GM23338 (cell line): ENCODE data around the gene GDE1. TPM values are rescaled to one million over a fixed set of nuclear protein-coding genes. Genes with fewer than 3 reads are reported as not detected.

ENCODE experiments used
- ATAC-seq: fragments of 200-7000 bp; cut with Tn5 transposase; 3 replicates; pipeline ENCODE4 v1.9.1; 2020
- DNase-seq: peaks from one replicate; pipeline ENCODE4 v3.0.0-alpha.2; 2015; ENCODE audit warnings: low spot score
- H2AFZ ChIP-seq: fragments of 200-600 bp; sonication (generic); 2 replicates; pipeline ENCODE4 v1.8.0; 2016; ENCODE audit warnings: antibody characterized with exemption, mild to moderate bottlenecking, moderate library complexity
- H3F3A ChIP-seq: fragments of 200-600 bp; sonication (generic); replicated peaks from 2 replicates; pipeline ENCODE4 v1.8.0; 2017; ENCODE audit warnings: antibody characterized with exemption, mixed run types, low read depth
- H3K27ac ChIP-seq: fragments of 200-600 bp; sonication (generic); 2 replicates; pipeline ENCODE4 v1.6.1; 2016; ENCODE audit warnings: low read depth
- H3K27me3 ChIP-seq: fragments of 200-600 bp; sonication (generic); 2 replicates; pipeline ENCODE4 v1.8.0; 2016; ENCODE audit warnings: mild to moderate bottlenecking, mixed run types, moderate library complexity; ENCODE audit not compliant: insufficient read depth
- H3K36me3 ChIP-seq: fragments of 200-600 bp; sonication (generic); 2 replicates; pipeline ENCODE4 v1.8.0; 2016; ENCODE audit warnings: mild to moderate bottlenecking; ENCODE audit not compliant: insufficient read depth
- H3K4me1 ChIP-seq: fragments of 200-600 bp; sonication (generic); 2 replicates; pipeline ENCODE4 v1.8.0; 2016; ENCODE audit warnings: mild to moderate bottlenecking, moderate library complexity; ENCODE audit not compliant: insufficient read depth
- H3K4me2 ChIP-seq: fragments of 200-600 bp; sonication (generic); 2 replicates; pipeline ENCODE4 v1.7.1; 2017; ENCODE audit warnings: mixed run types
- H3K4me3 ChIP-seq: fragments of 200-600 bp; sonication (generic); 2 replicates; pipeline ENCODE4 v1.6.1; 2016; ENCODE audit warnings: mixed run types
- H3K79me2 ChIP-seq: fragments of 200-600 bp; sonication (generic); replicated peaks from 2 replicates; pipeline ENCODE4 v1.8.0; 2017; ENCODE audit warnings: mild to moderate bottlenecking; ENCODE audit not compliant: insufficient read depth
- H3K9me2 ChIP-seq: fragments of 200-600 bp; sonication (generic); 2 replicates; pipeline ENCODE4 v1.8.0; 2017; ENCODE audit not compliant: insufficient read depth
- H4K20me1 ChIP-seq: fragments of 200-600 bp; sonication (generic); replicated peaks from 2 replicates; pipeline ENCODE4 v1.8.0; 2017; ENCODE audit warnings: mild to moderate bottlenecking; ENCODE audit not compliant: insufficient read depth
- H3K27ac Mint-ChIP-seq: 2 replicates; pipeline ENCODE4 v1.8.0; 2020; ENCODE audit warnings: inconsistent platforms, mild to moderate bottlenecking, moderate library complexity, mixed read lengths
- H3K27me3 Mint-ChIP-seq: 3 replicates; pipeline ENCODE4 v1.8.0; 2022; ENCODE audit warnings: low read depth, mild to moderate bottlenecking, moderate library complexity, mixed read lengths, inconsistent platforms; ENCODE audit not compliant: insufficient read depth, poor library complexity
- H3K36me3 Mint-ChIP-seq: 3 replicates; pipeline ENCODE4 v1.8.0; 2021; ENCODE audit warnings: low read depth, mild to moderate bottlenecking, inconsistent platforms, moderate library complexity, mixed read lengths
- H3K4me1 Mint-ChIP-seq: 3 replicates; pipeline ENCODE4 v1.8.0; 2020; ENCODE audit warnings: mild to moderate bottlenecking, inconsistent platforms, mixed read lengths
- H3K4me3 Mint-ChIP-seq: 3 replicates; pipeline ENCODE4 v1.8.0; 2021; ENCODE audit warnings: moderate library complexity, mild to moderate bottlenecking, inconsistent platforms, mixed read lengths
- H3K9me3 Mint-ChIP-seq: 3 replicates; pipeline ENCODE4 v1.8.0; 2020; ENCODE audit warnings: moderate library complexity, mild to moderate bottlenecking, inconsistent platforms, mixed read lengths
- CREB1 ChIP-seq: fragments of 250-450 bp; sonication (Bioruptor Pico); IDR thresholded peaks from 2 replicates; pipeline ENCODE4 v1.5.0; 2020; ENCODE audit warnings: low read depth, mild to moderate bottlenecking, moderate library complexity
- EZH2 ChIP-seq: fragments of 200-600 bp; sonication (generic); IDR thresholded peaks from one replicate; pipeline ENCODE4 v1.8.0; 2017; ENCODE audit warnings: antibody characterized with exemption, mild to moderate bottlenecking, low read depth; ENCODE audit not compliant: unreplicated experiment
- EZH2phosphoT487 ChIP-seq: fragments of 200-600 bp; sonication (generic); IDR thresholded peaks from one replicate; pipeline ENCODE4 v1.8.1; 2018; ENCODE audit warnings: antibody characterized with exemption; ENCODE audit not compliant: unreplicated experiment
- JUNB ChIP-seq: IDR thresholded peaks from one replicate; pipeline ENCODE4 v1.6.1; 2016; ENCODE audit warnings: antibody characterized with exemption; ENCODE audit not compliant: unreplicated experiment
- NANOG ChIP-seq: IDR thresholded peaks from 2 replicates; pipeline ENCODE4 v1.6.1; 2016; ENCODE audit warnings: antibody characterized with exemption, borderline replicate concordance
- POLR2AphosphoS5 ChIP-seq: IDR thresholded peaks from 2 replicates; pipeline ENCODE4 v1.6.1; 2016; ENCODE audit warnings: antibody characterized with exemption, low read depth
- REST ChIP-seq: IDR thresholded peaks from one replicate; pipeline ENCODE4 v1.6.1; 2018; ENCODE audit warnings: antibody characterized with exemption; ENCODE audit not compliant: unreplicated experiment
- STAT1 ChIP-seq: IDR thresholded peaks from one replicate; pipeline ENCODE4 v1.6.1; 2016; ENCODE audit warnings: antibody characterized with exemption; ENCODE audit not compliant: unreplicated experiment
- ZNF114 ChIP-seq: fragments of 250-450 bp; sonication (Bioruptor Pico); IDR thresholded peaks from 2 replicates; pipeline ENCODE4 v1.5.0; 2020; ENCODE audit warnings: mild to moderate bottlenecking, moderate library complexity
- ZNF331 ChIP-seq: fragments of 250-450 bp; sonication (Bioruptor Pico); IDR thresholded peaks from 2 replicates; pipeline ENCODE4 v1.5.0; 2020; ENCODE audit warnings: low read depth, mild to moderate bottlenecking, moderate library complexity
- ZNF462 ChIP-seq: fragments of 250-450 bp; sonication (Bioruptor Pico); IDR thresholded peaks from 2 replicates; pipeline ENCODE4 v1.5.0; 2020; ENCODE audit warnings: mild to moderate bottlenecking, moderate library complexity
- polyA plus RNA-seq: library from polyadenylated mRNA; unstranded; fragments of >200 nt; fragmentation: Nextera tagmentation; extraction: Ambion mirVana; gene quantifications from 2 replicates; pipeline ENCODE4 v1.2.1, GENCODE V29; 2016
- total RNA-seq: library from RNA; depleted of rRNA; stranded (reverse); fragments of >200 nt; shearing (Covaris generic); gene quantifications from 2 replicates; pipeline ENCODE4 v1.2.3, GENCODE V29; 2014
- TF ChIP-seq, protein P1 (sequence below), 2 experiments: fragments of 200-600 bp in 1 of 2; sonication (generic) in 1 of 2; conservative IDR thresholded peaks; 2 replicates each; pipeline versions ENCODE4 v1.5.1 to v1.6.1; 2016 to 2017; ENCODE audit warnings: antibody characterized with exemption in 2 of 2, low read depth in 2 of 2, mild to moderate bottlenecking in 2 of 2, moderate library complexity in 1 of 2
- TF ChIP-seq, protein P2 (sequence below): IDR thresholded peaks from 2 replicates; pipeline ENCODE4 v1.6.1; 2016; ENCODE audit warnings: antibody characterized with exemption

Gene GDE1
- total and polyA plus RNA-seq, 2 experiments from 2014 or later = 30.0 to 69.3 TPM

- H3K27ac ChIP-seq = no peak overlapping the region
- TF ChIP-seq, protein P1, sequence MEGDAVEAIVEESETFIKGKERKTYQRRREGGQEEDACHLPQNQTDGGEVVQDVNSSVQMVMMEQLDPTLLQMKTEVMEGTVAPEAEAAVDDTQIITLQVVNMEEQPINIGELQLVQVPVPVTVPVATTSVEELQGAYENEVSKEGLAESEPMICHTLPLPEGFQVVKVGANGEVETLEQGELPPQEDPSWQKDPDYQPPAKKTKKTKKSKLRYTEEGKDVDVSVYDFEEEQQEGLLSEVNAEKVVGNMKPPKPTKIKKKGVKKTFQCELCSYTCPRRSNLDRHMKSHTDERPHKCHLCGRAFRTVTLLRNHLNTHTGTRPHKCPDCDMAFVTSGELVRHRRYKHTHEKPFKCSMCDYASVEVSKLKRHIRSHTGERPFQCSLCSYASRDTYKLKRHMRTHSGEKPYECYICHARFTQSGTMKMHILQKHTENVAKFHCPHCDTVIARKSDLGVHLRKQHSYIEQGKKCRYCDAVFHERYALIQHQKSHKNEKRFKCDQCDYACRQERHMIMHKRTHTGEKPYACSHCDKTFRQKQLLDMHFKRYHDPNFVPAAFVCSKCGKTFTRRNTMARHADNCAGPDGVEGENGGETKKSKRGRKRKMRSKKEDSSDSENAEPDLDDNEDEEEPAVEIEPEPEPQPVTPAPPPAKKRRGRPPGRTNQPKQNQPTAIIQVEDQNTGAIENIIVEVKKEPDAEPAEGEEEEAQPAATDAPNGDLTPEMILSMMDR (conservative IDR thresholded peaks at IDR 0.05; ENCODE audit: low read depth in 2 of 2) = no peak
- TF ChIP-seq EZH2 = no peak
- TF ChIP-seq CREB1 (CRISPR knock-in tag) = no peak
- no peak for TF ChIP-seq ZNF331 (CRISPR knock-in tag)
- TF ChIP-seq POLR2AphosphoS5 = no peak
- no peak for TF ChIP-seq EZH2phosphoT487
- TF ChIP-seq ZNF462 (CRISPR knock-in tag) = no peak
- no peak for TF ChIP-seq REST
- TF ChIP-seq JUNB = no peak
- TF ChIP-seq, protein P2, sequence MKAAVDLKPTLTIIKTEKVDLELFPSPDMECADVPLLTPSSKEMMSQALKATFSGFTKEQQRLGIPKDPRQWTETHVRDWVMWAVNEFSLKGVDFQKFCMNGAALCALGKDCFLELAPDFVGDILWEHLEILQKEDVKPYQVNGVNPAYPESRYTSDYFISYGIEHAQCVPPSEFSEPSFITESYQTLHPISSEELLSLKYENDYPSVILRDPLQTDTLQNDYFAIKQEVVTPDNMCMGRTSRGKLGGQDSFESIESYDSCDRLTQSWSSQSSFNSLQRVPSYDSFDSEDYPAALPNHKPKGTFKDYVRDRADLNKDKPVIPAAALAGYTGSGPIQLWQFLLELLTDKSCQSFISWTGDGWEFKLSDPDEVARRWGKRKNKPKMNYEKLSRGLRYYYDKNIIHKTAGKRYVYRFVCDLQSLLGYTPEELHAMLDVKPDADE = no peak
- TF ChIP-seq ZNF114 = no peak
- no peak for TF ChIP-seq STAT1
- TF ChIP-seq NANOG = no peak
- DNase-seq (no peak), ATAC-seq (no peak)
- H4K20me1 ChIP-seq = no peaks in the 10 kb centered on the region; the same call in 1 of the 2 replicates
- no peak overlapping the region for H3K4me2 ChIP-seq
- no peaks in the 10 kb centered on the region for H3F3A ChIP-seq
- no peaks in the 10 kb centered on the region for H3K79me2 ChIP-seq
- H3K4me3 Mint-ChIP-seq = no peak overlapping the region
- H3K4me1 Mint-ChIP-seq = no peaks in the 10 kb centered on the region
- no peak overlapping the region for H3K4me3 ChIP-seq
- no peaks in the 10 kb centered on the region for H3K27me3 ChIP-seq
- H2AFZ ChIP-seq = no peak overlapping the region
- H3K9me3 Mint-ChIP-seq = no peaks in the 10 kb centered on the region
- no peaks in the 10 kb centered on the region for H3K4me1 ChIP-seq
- H3K9me2 ChIP-seq = no peaks in the 10 kb centered on the region
- H3K36me3 ChIP-seq = peaks cover 16% of the 10 kb centered on the region
- peaks cover 37% of the 10 kb centered on the region for H3K36me3 Mint-ChIP-seq
- no peak overlapping the region for H3K27ac Mint-ChIP-seq
- H3K27me3 Mint-ChIP-seq = no peaks in the 10 kb centered on the region
Measured at GRCh38 chr16:19499006-19499405, 22.9 kb downstream of the GDE1 start.
